NCI-H226 (cell line): ENCODE data around the gene HTRA3.

Experiments used
- DNase-seq: peaks from one replicate; pipeline ENCODE4 v3.0.0-alpha.2; 2015

The HTRA3 gene

GRCh38 chr4:8235224-8235623, 34.3 kb upstream of the HTRA3 start:
- no peak for DNase-seq

- DNase-seq, result no peak
Measured at GRCh38 chr4:8235686-8236085, 33.9 kb upstream of the HTRA3 start.

GRCh38 chr4:8236106-8236919, 33.2 kb upstream of the HTRA3 start:
- no peak for DNase-seq

- no peak for DNase-seq
Measured at GRCh38 chr4:8236920-8237195, 32.7 kb upstream of the HTRA3 start.

- DNase-seq, result no peak
Measured at GRCh38 chr4:8237256-8237989, 32.1 kb upstream of the HTRA3 start.

- no peak for DNase-seq
Measured at GRCh38 chr4:8238036-8238511, 31.5 kb upstream of the HTRA3 start.

- DNase-seq, result no peak
Measured at GRCh38 chr4:8238515-8239053, 31.0 kb upstream of the HTRA3 start.

GRCh38 chr4:8239226-8239625, 30.3 kb upstream of the HTRA3 start:
- DNase-seq, result no peak

GRCh38 chr4:8239661-8240060, 29.9 kb upstream of the HTRA3 start:
- no peak for DNase-seq

GRCh38 chr4:8240211-8241041, 29.1 kb upstream of the HTRA3 start:
- DNase-seq, result no peak

- no peak for DNase-seq
Measured at GRCh38 chr4:8241211-8241779, 28.3 kb upstream of the HTRA3 start.

GRCh38 chr4:8241895-8242696, 27.5 kb upstream of the HTRA3 start:
- peak; percentile 25 for DNase-seq

GRCh38 chr4:8242782-8243560, 26.6 kb upstream of the HTRA3 start:
- DNase-seq, result no peak

GRCh38 chr4:8244001-8244757, 25.4 kb upstream of the HTRA3 start:
- no peak for DNase-seq

GRCh38 chr4:8244931-8245460, 24.6 kb upstream of the HTRA3 start:
- no peak for DNase-seq

- DNase-seq, result no peak
Measured at GRCh38 chr4:8245884-8246833, 23.4 kb upstream of the HTRA3 start.

GRCh38 chr4:8247047-8247930, 22.3 kb upstream of the HTRA3 start:
- DNase-seq, result no peak

GRCh38 chr4:8248091-8248490, 21.5 kb upstream of the HTRA3 start:
- DNase-seq, result no peak
